Stimulated activated CD8-positive, alpha-beta memory T cell treated with anti-CD3 and anti-CD28 coated beads, Interleukin-7, amount 100 ng/mL, for 4 hours (primary cell): ENCODE data around the gene ELP5.
"Not testable (repeated sequence)": the region's sequence is repeated elsewhere in the genome, so short reads cannot be mapped to it uniquely, and the experiment has no call there.

Experiments
- DNase-seq, 2 donors: peaks; one replicate each; pipeline ENCODE4 v3.0.0-alpha.2; 2020; ENCODE audit warnings: low read depth in 2 of 2

Gene ELP5

GRCh38 chr17:7236808-7237207 is 15.2 kb upstream of the ELP5 start:
- no peak for DNase-seq

- no peak for DNase-seq
These were observed 14.7 kb upstream of the ELP5 start for GRCh38 chr17:7237266-7237760.

- DNase-seq = peak; percentile 80 to 87
These were observed 14.1 kb upstream of the ELP5 start for GRCh38 chr17:7237761-7238419.

GRCh38 chr17:7238420-7239090 is 13.5 kb upstream of the ELP5 start:
- DNase-seq = no peak

- DNase-seq = peak; percentile 97 to 98
These were observed 12.7 kb upstream of the ELP5 start, which contains the start of gene PHF23 for GRCh38 chr17:7239091-7240027. Gene PHF23 (minus strand): TSS chr17:7239457. CDS start chr17:7239279, 178 bp downstream.

GRCh38 chr17:7240375-7240774 is 11.6 kb upstream of the ELP5 start:
- DNase-seq = no peak

- no peak for DNase-seq
These were observed 10.8 kb upstream of the ELP5 start for GRCh38 chr17:7241090-7241733.

GRCh38 chr17:7241783-7242716 is 10.0 kb upstream of the ELP5 start, which contains the start of gene GABARAP:
Gene GABARAP (minus strand): TSS chr17:7242449. CDS start chr17:7242330, 119 bp downstream.
- DNase-seq = peak; percentile 89

- peak; percentile 89 to 91 for DNase-seq
These were observed 9.1 kb upstream of the ELP5 start for GRCh38 chr17:7242717-7243452.

GRCh38 chr17:7243453-7243729 is 8.6 kb upstream of the ELP5 start:
- DNase-seq = no peak

- not testable (repeated sequence) for DNase-seq
These were observed 8.2 kb upstream of the ELP5 start for GRCh38 chr17:7243838-7244237.

- no peak for DNase-seq
These were observed 5.2 kb upstream of the ELP5 start for GRCh38 chr17:7246779-7247178.

GRCh38 chr17:7248796-7249195 is 3.2 kb upstream of the ELP5 start:
- no peak for DNase-seq

- DNase-seq = no peak
These were observed 2.8 kb upstream of the ELP5 start for GRCh38 chr17:7249214-7249613.

- no peak for DNase-seq
These were observed 2.2 kb upstream of the ELP5 start for GRCh38 chr17:7249830-7250229.

- DNase-seq = no peak
These were observed 1.1 kb upstream of the ELP5 start for GRCh38 chr17:7250695-7251627.

- DNase-seq = peak; percentile 97 to 99
These were observed 297 bp upstream of the ELP5 start, which contains the start of gene CTDNEP1 for GRCh38 chr17:7251661-7252175. Gene CTDNEP1 (minus strand): TSS chr17:7251734. CDS start chr17:7251296, 438 bp downstream.

- no peak for DNase-seq
These were observed 1.1 kb downstream of the ELP5 start for GRCh38 chr17:7253082-7253481.
